Fibroblast of lung (primary cell): ENCODE results near the gene NHLH2. TPM values are rescaled to one million over a fixed set of nuclear protein-coding genes. Genes with fewer than 3 reads are reported as not detected.

Experiments used
- DNase-seq, 2 donors: peaks; one replicate each; pipeline versions ENCODE4 v3.0.0 to v3.0.0-alpha.2; 2010; ENCODE audit warnings: low read depth in 2 of 2
- H2AFZ ChIP-seq: 2 replicates; pipeline ENCODE4 v1.5.1; 2012; ENCODE audit warnings: low read length, control low read depth, inconsistent platforms
- H3K27ac ChIP-seq: 2 replicates; pipeline ENCODE4 v1.5.1; 2011; ENCODE audit warnings: low read length, control low read depth; ENCODE audit not compliant: insufficient read depth
- H3K27me3 ChIP-seq: 2 replicates; pipeline ENCODE4 v1.5.1; 2011; ENCODE audit warnings: mild to moderate bottlenecking, low read length; ENCODE audit not compliant: control insufficient read depth, insufficient read depth
- H3K36me3 ChIP-seq: 2 replicates; pipeline ENCODE4 v1.5.1; 2011; ENCODE audit warnings: low read length; ENCODE audit not compliant: control insufficient read depth, insufficient read depth
- H3K4me1 ChIP-seq: 2 replicates; pipeline ENCODE4 v1.5.1; 2011; ENCODE audit warnings: low read length; ENCODE audit not compliant: control insufficient read depth, insufficient read depth; ENCODE audit errors: extremely low read depth
- H3K4me2 ChIP-seq: 2 replicates; pipeline ENCODE4 v1.5.1; 2011; ENCODE audit warnings: low read length, control low read depth; ENCODE audit not compliant: insufficient read depth; ENCODE audit errors: extremely low read depth
- H3K4me3 ChIP-seq, 4 experiments: fragments of 200-600 bp in 1 of 4; sonication (generic) in 1 of 4; replicated peaks in 1 of 4; 2 replicates each; pipeline ENCODE4 v1.5.1; 2011 to 2016; ENCODE audit warnings: low read length in 4 of 4, low read depth in 3 of 4, mild to moderate bottlenecking in 3 of 4, control low read depth in 2 of 4, inconsistent platforms in 1 of 4, mixed read lengths in 1 of 4; ENCODE audit not compliant: insufficient read depth in 1 of 4; ENCODE audit errors: control extremely low read depth in 1 of 4
- H3K79me2 ChIP-seq: 2 replicates; pipeline ENCODE4 v1.5.1; 2012; ENCODE audit warnings: mild to moderate bottlenecking, low read length, inconsistent platforms; ENCODE audit not compliant: control insufficient read depth, insufficient read depth
- H3K9ac ChIP-seq: 2 replicates; pipeline ENCODE4 v1.5.1; 2011; ENCODE audit warnings: mild to moderate bottlenecking, low read length, control low read depth; ENCODE audit not compliant: insufficient read depth
- H3K9me3 ChIP-seq: 2 replicates; pipeline ENCODE4 v1.5.1; 2012; ENCODE audit warnings: low read depth, low read length; ENCODE audit not compliant: control insufficient read depth, insufficient read depth
- H4K20me1 ChIP-seq: 2 replicates; pipeline ENCODE4 v1.5.1; 2011; ENCODE audit warnings: low read length; ENCODE audit not compliant: control insufficient read depth, insufficient read depth; ENCODE audit errors: extremely low read depth
- EZH2 ChIP-seq: IDR thresholded peaks from 2 replicates; pipeline ENCODE4 v1.5.1; 2012; ENCODE audit warnings: low read length, control low read depth, mild to moderate bottlenecking; ENCODE audit errors: missing control alignments
- polyA plus RNA-seq, 2 donors: library from polyadenylated mRNA; depleted of rRNA in 1 of 2; stranded (reverse) in 1 of 2; unstranded in 1 of 2; fragments of >200 nt; gene quantifications; 2 replicates each; pipeline ENCODE4 v1.2.1, GENCODE V29; 2011 to 2012; ENCODE audit warnings: missing spikeins in 1 of 2
- total RNA-seq: library from RNA; depleted of rRNA; stranded (reverse); fragments of >200 nt; gene quantifications from 2 replicates; pipeline ENCODE4 v1.2.1, GENCODE V29; 2014
- TF ChIP-seq, protein P1 (sequence below), 2 donors: IDR thresholded peaks in 1 of 2; conservative IDR thresholded peaks in 1 of 2; 1 replicate in 1 of 2; 2 replicates in 1 of 2; pipeline ENCODE4 v1.5.1; 2011 to 2012; ENCODE audit warnings: low read length in 2 of 2, control low read depth in 1 of 2, inconsistent platforms in 1 of 2, low read depth in 1 of 2, mild to moderate bottlenecking in 1 of 2

NHLH2 gene
- total and polyA plus RNA-seq, 2 donors (not counting 1 experiment from before 2014, with no cell fraction given): not detected

GRCh38 chr1:115829023-115829674 is 11.8 kb downstream of the NHLH2 start:
- peak overlapping the region in 1 of 4 experiments; percentile 26 for H3K4me3 ChIP-seq

GRCh38 chr1:115828101-115829022 is 12.6 kb downstream of the NHLH2 start:
- TF ChIP-seq, protein P1, sequence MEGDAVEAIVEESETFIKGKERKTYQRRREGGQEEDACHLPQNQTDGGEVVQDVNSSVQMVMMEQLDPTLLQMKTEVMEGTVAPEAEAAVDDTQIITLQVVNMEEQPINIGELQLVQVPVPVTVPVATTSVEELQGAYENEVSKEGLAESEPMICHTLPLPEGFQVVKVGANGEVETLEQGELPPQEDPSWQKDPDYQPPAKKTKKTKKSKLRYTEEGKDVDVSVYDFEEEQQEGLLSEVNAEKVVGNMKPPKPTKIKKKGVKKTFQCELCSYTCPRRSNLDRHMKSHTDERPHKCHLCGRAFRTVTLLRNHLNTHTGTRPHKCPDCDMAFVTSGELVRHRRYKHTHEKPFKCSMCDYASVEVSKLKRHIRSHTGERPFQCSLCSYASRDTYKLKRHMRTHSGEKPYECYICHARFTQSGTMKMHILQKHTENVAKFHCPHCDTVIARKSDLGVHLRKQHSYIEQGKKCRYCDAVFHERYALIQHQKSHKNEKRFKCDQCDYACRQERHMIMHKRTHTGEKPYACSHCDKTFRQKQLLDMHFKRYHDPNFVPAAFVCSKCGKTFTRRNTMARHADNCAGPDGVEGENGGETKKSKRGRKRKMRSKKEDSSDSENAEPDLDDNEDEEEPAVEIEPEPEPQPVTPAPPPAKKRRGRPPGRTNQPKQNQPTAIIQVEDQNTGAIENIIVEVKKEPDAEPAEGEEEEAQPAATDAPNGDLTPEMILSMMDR (conservative IDR thresholded peaks at IDR 0.05 in 1 of 2, IDR thresholded peaks at IDR 0.05 in 1 of 2; ENCODE audit: low read depth in 1 of 2, low read length in 2 of 2): no peak
- peak; percentile 75 for TF ChIP-seq EZH2
- Histone ChIP-seq H3K9me3 (no peaks in the 10 kb centered on the region), H3K27ac (no peak overlapping the region), H3K4me2 (peak overlapping the region; percentile 77), H3K27me3 (peaks cover 14% of the 10 kb centered on the region), H3K79me2 (no peaks in the 10 kb centered on the region), H3K9ac (peak overlapping the region; percentile 4), H3K4me3 (peak overlapping the region; percentile 20 to 40 (median 35)), H2AFZ (peak overlapping the region; percentile 78), H3K4me1 (no peaks in the 10 kb centered on the region), H4K20me1 (no peaks in the 10 kb centered on the region), H3K36me3 (no peaks in the 10 kb centered on the region)
- DNase-seq: peak in 1 of 2 donors; percentile 23

More at GRCh38 chr1:115829023-115829674, 11.8 kb downstream of the NHLH2 start:
- H3K27ac ChIP-seq: no peak overlapping the region
- H3K27me3 ChIP-seq: peaks cover 11% of the 10 kb centered on the region
- no peaks in the 10 kb centered on the region for H3K36me3 ChIP-seq
- no peaks in the 10 kb centered on the region for H3K9me3 ChIP-seq
- no peaks in the 10 kb centered on the region for H4K20me1 ChIP-seq
- H2AFZ ChIP-seq: no peak overlapping the region
- no peaks in the 10 kb centered on the region for H3K79me2 ChIP-seq
- no peaks in the 10 kb centered on the region for H3K4me1 ChIP-seq
- DNase-seq: peak; percentile 78 to 79
- H3K4me2 ChIP-seq: peak overlapping the region; percentile 11
- TF ChIP-seq EZH2: no peak
- TF ChIP-seq, protein P1 (conservative IDR thresholded peaks at IDR 0.05 in 1 of 2, IDR thresholded peaks at IDR 0.05 in 1 of 2; ENCODE audit: low read depth in 1 of 2, low read length in 2 of 2): no peak
- H3K9ac ChIP-seq: no peak overlapping the region

GRCh38 chr1:115827452-115828044 is 13.4 kb downstream of the NHLH2 start:
- Histone ChIP-seq H4K20me1 (no peaks in the 10 kb centered on the region), H3K27me3 (peaks cover 15% of the 10 kb centered on the region), H3K27ac (no peak overlapping the region), H3K4me1 (no peaks in the 10 kb centered on the region), H3K9me3 (no peaks in the 10 kb centered on the region), H3K36me3 (no peaks in the 10 kb centered on the region), H2AFZ (no peak overlapping the region), H3K9ac (no peak overlapping the region), H3K79me2 (no peaks in the 10 kb centered on the region), H3K4me3 (no peak overlapping the region), H3K4me2 (no peak overlapping the region)
- TF ChIP-seq, protein P1 (conservative IDR thresholded peaks at IDR 0.05 in 1 of 2, IDR thresholded peaks at IDR 0.05 in 1 of 2; ENCODE audit: low read depth in 1 of 2, low read length in 2 of 2): no peak
- TF ChIP-seq EZH2: no peak
- no peak for DNase-seq
